ENCODE results near the gene DAZAP1.

GRCh38 chr19:1399079-1399478 is 8.3 kb upstream of the DAZAP1 start:
- TF ChIP-seq, protein P1, sequence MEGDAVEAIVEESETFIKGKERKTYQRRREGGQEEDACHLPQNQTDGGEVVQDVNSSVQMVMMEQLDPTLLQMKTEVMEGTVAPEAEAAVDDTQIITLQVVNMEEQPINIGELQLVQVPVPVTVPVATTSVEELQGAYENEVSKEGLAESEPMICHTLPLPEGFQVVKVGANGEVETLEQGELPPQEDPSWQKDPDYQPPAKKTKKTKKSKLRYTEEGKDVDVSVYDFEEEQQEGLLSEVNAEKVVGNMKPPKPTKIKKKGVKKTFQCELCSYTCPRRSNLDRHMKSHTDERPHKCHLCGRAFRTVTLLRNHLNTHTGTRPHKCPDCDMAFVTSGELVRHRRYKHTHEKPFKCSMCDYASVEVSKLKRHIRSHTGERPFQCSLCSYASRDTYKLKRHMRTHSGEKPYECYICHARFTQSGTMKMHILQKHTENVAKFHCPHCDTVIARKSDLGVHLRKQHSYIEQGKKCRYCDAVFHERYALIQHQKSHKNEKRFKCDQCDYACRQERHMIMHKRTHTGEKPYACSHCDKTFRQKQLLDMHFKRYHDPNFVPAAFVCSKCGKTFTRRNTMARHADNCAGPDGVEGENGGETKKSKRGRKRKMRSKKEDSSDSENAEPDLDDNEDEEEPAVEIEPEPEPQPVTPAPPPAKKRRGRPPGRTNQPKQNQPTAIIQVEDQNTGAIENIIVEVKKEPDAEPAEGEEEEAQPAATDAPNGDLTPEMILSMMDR (conservative IDR thresholded peaks at IDR 0.05): no peak
- no peak for TF ChIP-seq EZH2 (IDR thresholded peaks at IDR 0.05; ENCODE audit: low read depth)

Data from PC-9 (cell line).